Trophoblast cell (in vitro differentiated cells and primary cell): ENCODE results near the gene SMG6.

Source experiments
- DNase-seq, 2 donors: peaks; one replicate each; pipeline ENCODE4 v3.0.0-alpha.2; 2016
- H2AFZ ChIP-seq: 2 replicates; pipeline ENCODE4 v1.6.1; 2013; ENCODE audit warnings: low read length, moderate library complexity, mild to moderate bottlenecking; ENCODE audit not compliant: insufficient read depth, poor library complexity
- H2AK5ac ChIP-seq: 2 replicates; pipeline ENCODE4 v1.6.1; 2013; ENCODE audit warnings: mild to moderate bottlenecking, low read length
- H2BK120ac ChIP-seq: 2 replicates; pipeline ENCODE4 v1.6.1; 2013; ENCODE audit warnings: low read length, mild to moderate bottlenecking, moderate library complexity; ENCODE audit not compliant: insufficient read depth, poor library complexity
- H2BK12ac ChIP-seq: 2 replicates; pipeline ENCODE4 v1.6.1; 2013; ENCODE audit warnings: mild to moderate bottlenecking, low read length, moderate library complexity
- H2BK5ac ChIP-seq: 2 replicates; pipeline ENCODE4 v1.6.1; 2013; ENCODE audit warnings: low read length, low read depth, moderate library complexity, mild to moderate bottlenecking; ENCODE audit not compliant: poor library complexity
- H3K14ac ChIP-seq: 2 replicates; pipeline ENCODE4 v1.6.1; 2013; ENCODE audit warnings: mild to moderate bottlenecking, low read length
- H3K18ac ChIP-seq: 2 replicates; pipeline ENCODE4 v1.6.1; 2013; ENCODE audit warnings: mild to moderate bottlenecking, low read length
- H3K23ac ChIP-seq: 2 replicates; pipeline ENCODE4 v1.6.1; 2013; ENCODE audit warnings: low read length
- H3K27ac ChIP-seq: 2 replicates; pipeline ENCODE4 v1.5.1; 2013; ENCODE audit warnings: low read depth, mild to moderate bottlenecking, inconsistent platforms, low read length, moderate library complexity
- H3K27me3 ChIP-seq: 2 replicates; pipeline ENCODE4 v1.6.1; 2013; ENCODE audit warnings: inconsistent platforms, mild to moderate bottlenecking, low read length, moderate library complexity; ENCODE audit not compliant: insufficient read depth
- H3K36me3 ChIP-seq, 2 experiments: 1 replicate in 1 of 2; 2 replicates in 1 of 2; pipeline ENCODE4 v1.6.1; 2013; ENCODE audit warnings: low read length in 2 of 2, mild to moderate bottlenecking in 2 of 2, moderate library complexity in 1 of 2; ENCODE audit not compliant: insufficient read depth in 2 of 2, control insufficient read depth in 1 of 2
- H3K4ac ChIP-seq: 2 replicates; pipeline ENCODE4 v1.6.1; 2013; ENCODE audit warnings: low read depth, mild to moderate bottlenecking, low read length, moderate library complexity
- H3K4me1 ChIP-seq, 2 experiments: 1 replicate in 1 of 2; 2 replicates in 1 of 2; pipeline ENCODE4 v1.6.1; 2013; ENCODE audit warnings: low read length in 2 of 2, mild to moderate bottlenecking in 2 of 2, moderate library complexity in 1 of 2; ENCODE audit not compliant: insufficient read depth in 2 of 2, control insufficient read depth in 1 of 2
- H3K4me2 ChIP-seq: 2 replicates; pipeline ENCODE4 v1.6.1; 2013; ENCODE audit warnings: inconsistent platforms, mild to moderate bottlenecking, low read length, moderate library complexity
- H3K4me3 ChIP-seq: 2 replicates; pipeline ENCODE4 v1.5.1; 2013; ENCODE audit warnings: mild to moderate bottlenecking, low read depth, low read length, inconsistent platforms
- H3K79me1 ChIP-seq: one replicate; pipeline ENCODE4 v1.6.1; 2013; ENCODE audit warnings: low read length
- H3K79me2 ChIP-seq: 2 replicates; pipeline ENCODE4 v1.6.1; 2013; ENCODE audit warnings: low read length, mild to moderate bottlenecking; ENCODE audit not compliant: control insufficient read depth, insufficient read depth, poor library complexity
- H3K9ac ChIP-seq: 2 replicates; pipeline ENCODE4 v1.6.1; 2013; ENCODE audit warnings: mild to moderate bottlenecking, low read length
- H3K9me3 ChIP-seq: 2 replicates; pipeline ENCODE4 v1.6.1; 2013; ENCODE audit warnings: low read depth, mild to moderate bottlenecking, control low read depth, inconsistent platforms, low read length; ENCODE audit not compliant: insufficient read depth
- H4K12ac ChIP-seq: 2 replicates; pipeline ENCODE4 v1.6.1; 2013; ENCODE audit warnings: low read depth, mild to moderate bottlenecking, low read length, moderate library complexity
- H4K8ac ChIP-seq: 2 replicates; pipeline ENCODE4 v1.6.1; 2013; ENCODE audit warnings: low read depth, mild to moderate bottlenecking, low read length, moderate library complexity
- H4K91ac ChIP-seq: one replicate; pipeline ENCODE4 v1.6.1; 2013; ENCODE audit warnings: low read depth, mild to moderate bottlenecking, low read length, moderate library complexity
- WGBS: extraction: QIAGEN DNeasy Blood & Tissue Kit; methylation state at CpG from one replicate; pipeline ENCODE4 v1.1.7; 2013; ENCODE audit warnings: missing lambda C conversion rate; ENCODE audit not compliant: insufficient read length, insufficient coverage; ENCODE audit errors: extremely low coverage; 5-methylcytosine and 5-hydroxymethylcytosine counted together

SMG6 gene

DNA sequence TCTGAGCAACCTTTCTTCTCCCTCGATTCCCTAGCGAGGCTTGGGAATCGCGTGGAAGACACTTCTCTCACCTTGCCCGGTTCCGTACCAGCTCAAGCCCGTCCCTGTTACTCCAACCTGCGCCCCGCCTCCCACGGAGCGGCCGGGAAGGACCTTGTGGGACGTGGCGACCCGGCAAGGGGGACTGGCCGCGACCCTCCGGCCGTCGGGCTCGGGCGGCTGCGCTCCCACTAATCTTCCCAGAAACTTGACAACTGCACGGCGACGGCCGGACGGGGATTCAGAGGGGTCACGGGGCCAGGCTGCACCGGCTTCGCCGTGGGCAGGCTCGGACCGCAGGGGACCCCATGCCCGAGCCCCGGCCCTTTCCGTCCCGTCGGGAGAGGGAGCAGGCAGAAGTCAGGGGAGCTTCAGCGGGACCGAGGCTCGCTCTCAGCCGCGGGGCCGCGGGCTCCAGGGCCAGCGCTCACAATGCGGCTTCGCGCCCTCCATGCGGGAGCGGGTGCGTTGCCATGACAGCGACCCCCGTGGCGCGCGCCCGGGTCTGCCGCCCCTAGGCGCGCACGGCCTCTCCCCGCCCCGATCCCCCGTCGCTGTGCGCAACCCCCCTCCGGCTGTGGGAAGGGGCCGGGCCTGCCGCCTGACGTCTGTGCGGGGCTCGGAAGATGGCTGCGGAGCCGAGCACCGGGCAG is 33.4 kb upstream of the SMG6 start, which contains the start of gene SGSM2:
Gene SGSM2 (plus strand): TSS at position 650 of the 692 bp plus-strand sequence. CDS start 188 bp downstream, outside the sequence.
- Histone ChIP-seq H2BK12ac (no peak within 1 kb of the TSS), H3K4me1 (peaks cover 3 to 4% of the 10 kb centered on the region in 2 experiments), H3K9me3 (no peaks in the 10 kb centered on the region), H3K4me3 (peak within 1 kb of the TSS; percentile 97), H3K27ac (peak within 1 kb of the TSS; percentile 60), H3K14ac (peak within 1 kb of the TSS; percentile 82), H2AK5ac (peak within 1 kb of the TSS; percentile 24), H3K18ac (peak within 1 kb of the TSS; percentile 69), H4K91ac (peak within 1 kb of the TSS; percentile 89), H3K23ac (no peak within 1 kb of the TSS), H2BK120ac (peak within 1 kb of the TSS; percentile 74), H3K79me2 (peaks cover 18% of the 10 kb centered on the region), H3K27me3 (no peaks in the 10 kb centered on the region), H3K79me1 (peaks cover 16% of the 10 kb centered on the region), H2BK5ac (peak within 1 kb of the TSS; percentile 46), H4K12ac (peak within 1 kb of the TSS; percentile 67), H3K36me3 (peaks cover 5 to 22% of the 10 kb centered on the region in 2 experiments), H2AFZ (peak within 1 kb of the TSS; percentile 87), H3K9ac (peak within 1 kb of the TSS; percentile 89), H3K4ac (peak within 1 kb of the TSS; percentile 3), H3K4me2 (peak within 1 kb of the TSS; percentile 90), H4K8ac (peak within 1 kb of the TSS; percentile 68)
- no CpG with 5 or more reads among the region's 77 CpGs for WGBS
- DNase-seq: peak in 1 of 2 donors; percentile 47

DNA sequence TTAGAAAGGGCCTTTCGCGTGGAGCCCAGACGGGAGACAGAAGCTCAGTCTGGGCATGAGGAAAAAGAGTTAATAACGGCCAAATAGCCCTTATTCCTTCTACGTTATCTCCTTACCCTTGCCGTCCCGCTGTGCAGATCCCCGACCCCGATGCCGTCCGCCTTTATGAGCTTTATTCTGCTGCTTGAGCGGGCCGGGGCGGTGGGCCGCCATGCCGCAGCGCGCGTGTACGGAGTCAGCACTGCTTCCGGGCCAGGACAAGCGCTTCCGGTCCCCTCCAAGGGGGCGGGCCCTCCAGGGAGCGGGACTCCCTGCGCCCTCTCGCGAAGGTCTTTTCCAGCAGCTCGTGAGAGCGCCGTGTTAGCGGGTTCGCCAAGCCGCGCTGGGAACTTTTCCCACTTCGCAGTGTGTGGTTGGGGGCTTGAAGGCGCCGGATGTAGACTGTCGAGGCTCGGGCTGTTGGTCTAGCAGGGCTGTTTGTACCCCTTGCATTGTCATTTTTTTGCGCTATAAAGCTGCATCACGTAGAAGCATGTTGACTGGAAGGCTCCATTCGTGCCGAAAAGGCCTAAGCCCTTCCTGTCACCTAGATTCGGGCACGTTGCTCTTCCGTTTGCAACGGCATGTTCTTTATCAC is 32.7 kb upstream of the SMG6 start, which contains the start of gene TSR1:
Gene TSR1 (minus strand): TSS at position 243 of the 637 bp plus-strand sequence. CDS start 30 bp downstream, at position 213.
- DNase-seq: peak; percentile 90 to 93
- Histone ChIP-seq H3K18ac (peak within 1 kb of the TSS; percentile 57), H3K4ac (peak within 1 kb of the TSS; percentile 97), H3K79me2 (peaks cover 18% of the 10 kb centered on the region), H3K4me1 (peaks cover 3 to 4% of the 10 kb centered on the region in 2 experiments), H4K12ac (peak within 1 kb of the TSS; percentile 46), H3K23ac (no peak within 1 kb of the TSS), H4K91ac (peak within 1 kb of the TSS; percentile 80), H2BK5ac (peak within 1 kb of the TSS; percentile 3), H3K9me3 (no peaks in the 10 kb centered on the region), H2BK12ac (no peak within 1 kb of the TSS), H3K79me1 (peaks cover 16% of the 10 kb centered on the region), H3K4me2 (peak within 1 kb of the TSS; percentile 90), H3K27ac (peak within 1 kb of the TSS; percentile 40), H3K9ac (peak within 1 kb of the TSS; percentile 97), H4K8ac (peak within 1 kb of the TSS; percentile 87), H2AK5ac (peak within 1 kb of the TSS; percentile 53), H2AFZ (peak within 1 kb of the TSS; percentile 71), H3K14ac (peak within 1 kb of the TSS; percentile 64), H3K27me3 (no peaks in the 10 kb centered on the region), H3K4me3 (peak within 1 kb of the TSS; percentile 97), H3K36me3 (peaks cover 6 to 23% of the 10 kb centered on the region in 2 experiments), H2BK120ac (peak within 1 kb of the TSS; percentile 15)
- WGBS: no CpG with 5 or more reads among the region's 48 CpGs

DNA sequence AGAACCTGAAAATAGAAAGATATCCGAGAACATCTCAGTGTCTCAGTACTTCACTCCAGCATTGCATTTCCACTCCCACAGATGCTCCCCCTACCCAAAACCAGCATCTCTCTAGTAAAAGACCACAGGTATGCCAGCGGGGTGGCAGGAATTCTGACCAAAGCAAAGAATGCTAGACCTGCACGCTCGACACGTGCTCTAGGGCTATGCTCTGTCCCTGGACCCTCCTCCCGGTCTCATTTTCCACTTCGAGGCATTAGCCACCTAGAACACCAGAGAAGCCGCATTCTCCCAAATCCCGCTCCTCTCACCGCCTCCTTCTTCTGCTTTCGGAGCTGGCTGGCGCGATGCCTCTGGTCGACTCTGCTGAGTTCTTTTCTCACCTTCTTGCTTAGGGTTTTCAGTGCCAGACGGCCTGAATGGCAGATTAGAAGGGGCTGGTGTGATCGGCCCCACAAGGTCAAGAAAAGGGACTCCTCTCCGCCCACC is 32.2 kb upstream of the SMG6 start:
- peaks cover 16% of the 10 kb centered on the region for H3K79me1 ChIP-seq
- H2BK12ac ChIP-seq: no peak overlapping the region
- peak overlapping the region; percentile 3 for H2BK5ac ChIP-seq
- H3K4me3 ChIP-seq: peak overlapping the region; percentile 97
- peak overlapping the region; percentile 34 for H3K18ac ChIP-seq
- peak overlapping the region; percentile 87 for H4K8ac ChIP-seq
- peak overlapping the region; percentile 97 for H3K4ac ChIP-seq
- H2AFZ ChIP-seq: peak overlapping the region; percentile 70
- peak overlapping the region; percentile 46 for H4K12ac ChIP-seq
- H4K91ac ChIP-seq: peak overlapping the region; percentile 59
- H2BK120ac ChIP-seq: peak overlapping the region; percentile 4
- H3K4me1 ChIP-seq: peaks cover 3 to 4% of the 10 kb centered on the region in 2 experiments
- H3K4me2 ChIP-seq: peak overlapping the region; percentile 90
- H3K36me3 ChIP-seq: peaks cover 8 to 27% of the 10 kb centered on the region in 2 experiments
- peak overlapping the region; percentile 53 for H2AK5ac ChIP-seq
- DNase-seq: no peak
- H3K9ac ChIP-seq: peak overlapping the region; percentile 97
- H3K27ac ChIP-seq: peak overlapping the region; percentile 8
- H3K79me2 ChIP-seq: peaks cover 18% of the 10 kb centered on the region
- no peaks in the 10 kb centered on the region for H3K9me3 ChIP-seq
- WGBS: no CpG with 5 or more reads among the region's 17 CpGs
- no peaks in the 10 kb centered on the region for H3K27me3 ChIP-seq
- no peak overlapping the region for H3K23ac ChIP-seq
- H3K14ac ChIP-seq: peak overlapping the region; percentile 64

DNA sequence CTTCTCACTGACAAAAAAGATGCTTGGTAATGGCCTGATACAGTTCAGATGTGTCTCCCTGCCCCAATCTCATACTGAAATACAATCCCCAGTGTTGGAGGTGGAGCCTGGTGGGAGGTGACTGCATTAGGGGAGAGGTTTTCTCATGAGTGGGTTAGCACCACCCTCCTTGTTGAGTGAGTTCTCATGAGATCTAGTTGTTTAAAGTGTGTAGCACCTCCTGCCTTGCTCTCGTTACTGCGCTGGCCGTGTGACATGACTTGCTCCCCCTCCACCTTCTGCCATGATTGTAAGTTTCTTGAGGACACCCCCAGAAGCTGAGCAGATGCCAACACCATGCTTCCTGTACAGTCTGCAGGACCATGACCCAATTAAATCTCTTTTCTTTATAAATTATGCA is 27.7 kb upstream of the SMG6 start:
- H2AK5ac ChIP-seq: no peak overlapping the region
- no peak overlapping the region for H3K18ac ChIP-seq
- no peaks in the 10 kb centered on the region for H3K27me3 ChIP-seq
- H2BK5ac ChIP-seq: no peak overlapping the region
- peaks cover 26 to 59% of the 10 kb centered on the region in 2 experiments for H3K36me3 ChIP-seq
- H3K4me1 ChIP-seq: peaks cover 3 to 4% of the 10 kb centered on the region in 2 experiments
- H3K27ac ChIP-seq: no peak overlapping the region
- H4K12ac ChIP-seq: no peak overlapping the region
- peaks cover 5% of the 10 kb centered on the region for H3K79me1 ChIP-seq
- no peak overlapping the region for H3K4ac ChIP-seq
- WGBS: no CpG with 5 or more reads among the region's 3 CpGs
- no peak overlapping the region for H4K91ac ChIP-seq
- no peak overlapping the region for H2BK12ac ChIP-seq
- H3K4me3 ChIP-seq: no peak overlapping the region
- DNase-seq: no peak
- no peak overlapping the region for H3K14ac ChIP-seq
- no peak overlapping the region for H3K9ac ChIP-seq
- H3K79me2 ChIP-seq: peaks cover 7% of the 10 kb centered on the region
- H3K4me2 ChIP-seq: no peak overlapping the region
- no peaks in the 10 kb centered on the region for H3K9me3 ChIP-seq
- H4K8ac ChIP-seq: no peak overlapping the region
- no peak overlapping the region for H2AFZ ChIP-seq
- no peak overlapping the region for H2BK120ac ChIP-seq
- H3K23ac ChIP-seq: no peak overlapping the region
